ENCODE measurements around the gene CFB.
"Not testable (repeated sequence)": the region's sequence is repeated elsewhere in the genome, so short reads cannot be mapped to it uniquely, and the experiment has no call there.

Gene CFB

GRCh38 chr6:31979238-31979898 is 33.5 kb downstream of the CFB start:
- no peak overlapping the region for H3K4me3 ChIP-seq (ENCODE audit: low read depth, low read length)
- no peak for DNase-seq (ENCODE audit: low read depth)
- TF ChIP-seq, protein P1, sequence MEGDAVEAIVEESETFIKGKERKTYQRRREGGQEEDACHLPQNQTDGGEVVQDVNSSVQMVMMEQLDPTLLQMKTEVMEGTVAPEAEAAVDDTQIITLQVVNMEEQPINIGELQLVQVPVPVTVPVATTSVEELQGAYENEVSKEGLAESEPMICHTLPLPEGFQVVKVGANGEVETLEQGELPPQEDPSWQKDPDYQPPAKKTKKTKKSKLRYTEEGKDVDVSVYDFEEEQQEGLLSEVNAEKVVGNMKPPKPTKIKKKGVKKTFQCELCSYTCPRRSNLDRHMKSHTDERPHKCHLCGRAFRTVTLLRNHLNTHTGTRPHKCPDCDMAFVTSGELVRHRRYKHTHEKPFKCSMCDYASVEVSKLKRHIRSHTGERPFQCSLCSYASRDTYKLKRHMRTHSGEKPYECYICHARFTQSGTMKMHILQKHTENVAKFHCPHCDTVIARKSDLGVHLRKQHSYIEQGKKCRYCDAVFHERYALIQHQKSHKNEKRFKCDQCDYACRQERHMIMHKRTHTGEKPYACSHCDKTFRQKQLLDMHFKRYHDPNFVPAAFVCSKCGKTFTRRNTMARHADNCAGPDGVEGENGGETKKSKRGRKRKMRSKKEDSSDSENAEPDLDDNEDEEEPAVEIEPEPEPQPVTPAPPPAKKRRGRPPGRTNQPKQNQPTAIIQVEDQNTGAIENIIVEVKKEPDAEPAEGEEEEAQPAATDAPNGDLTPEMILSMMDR (conservative IDR thresholded peaks at IDR 0.05; ENCODE audit: low read depth, low read length): no peak

- not testable (repeated sequence) for H3K4me3 ChIP-seq (ENCODE audit: low read depth, low read length); DNase-seq (ENCODE audit: low read depth)
These were observed 34.4 kb downstream of the CFB start for GRCh38 chr6:31980195-31980876.

- not testable (repeated sequence) for DNase-seq (ENCODE audit: low read depth); H3K4me3 ChIP-seq (ENCODE audit: low read depth, low read length)
These were observed 35.1 kb downstream of the CFB start for GRCh38 chr6:31980998-31981397.

GRCh38 chr6:31981744-31982143 is 35.8 kb downstream of the CFB start, which contains the start of gene C4A:
C4A (plus strand) TSS chr6:31982057; CDS start chr6:31982108, 51 bp downstream.
- not testable (repeated sequence) for H3K4me3 ChIP-seq (ENCODE audit: low read depth, low read length); DNase-seq (ENCODE audit: low read depth)

- not testable (repeated sequence) for H3K4me3 ChIP-seq (ENCODE audit: low read depth, low read length); DNase-seq (ENCODE audit: low read depth)
These were observed 43.5 kb downstream of the CFB start for GRCh38 chr6:31989363-31989762.

DNA sequence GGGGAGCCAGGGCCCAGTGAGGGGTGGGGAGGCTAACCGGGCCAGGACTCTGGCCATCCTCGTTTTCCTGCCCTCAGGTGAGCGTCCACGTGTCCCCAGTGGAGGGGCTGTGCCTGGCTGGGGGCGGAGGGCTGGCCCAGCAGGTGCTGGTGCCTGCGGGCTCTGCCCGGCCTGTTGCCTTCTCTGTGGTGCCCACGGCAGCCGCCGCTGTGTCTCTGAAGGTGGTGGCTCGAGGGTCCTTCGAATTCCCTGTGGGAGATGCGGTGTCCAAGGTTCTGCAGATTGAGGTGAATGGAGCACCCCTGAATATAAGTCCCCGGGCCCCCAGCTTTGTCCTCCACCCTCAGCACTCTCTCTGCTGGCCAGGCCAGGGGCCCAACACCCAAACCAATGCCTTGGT is 48.5 kb downstream of the CFB start:
- DNase-seq (ENCODE audit: low read depth); H3K4me3 ChIP-seq (ENCODE audit: low read depth, low read length): not testable (repeated sequence)

DNA sequence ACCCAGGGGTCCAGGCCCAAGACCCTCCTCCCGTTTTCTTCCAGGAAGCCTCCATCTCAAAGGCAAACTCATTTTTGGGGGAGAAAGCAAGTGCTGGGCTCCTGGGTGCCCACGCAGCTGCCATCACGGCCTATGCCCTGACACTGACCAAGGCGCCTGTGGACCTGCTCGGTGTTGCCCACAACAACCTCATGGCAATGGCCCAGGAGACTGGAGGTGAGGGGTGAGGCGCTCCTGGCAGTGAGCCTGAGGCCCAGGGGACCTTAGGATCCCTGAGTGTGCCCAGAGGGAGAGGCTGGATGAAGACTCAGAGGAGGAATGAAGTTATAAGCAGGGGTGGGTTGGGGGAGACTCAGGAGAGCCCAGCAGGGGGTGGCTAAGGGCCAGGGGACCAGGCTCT is 50.5 kb downstream of the CFB start:
- not testable (repeated sequence) for H3K4me3 ChIP-seq (ENCODE audit: low read depth, low read length); DNase-seq (ENCODE audit: low read depth)
